ENCODE data around the gene PLCB1.
"Not testable (repeated sequence)": the region's sequence is repeated elsewhere in the genome, so short reads cannot be mapped to it uniquely, and the experiment has no call there.

The PLCB1 gene

GRCh38 chr20:8156235-8157079 is 24.4 kb downstream of the PLCB1 start:
- no peak for DNase-seq

- DNase-seq: not testable (repeated sequence)
Observed at GRCh38 chr20:8159217-8159616, 27.2 kb downstream of the PLCB1 start.

- DNase-seq: no peak
Observed at GRCh38 chr20:8161264-8162071, 29.4 kb downstream of the PLCB1 start.

- DNase-seq: no peak
Observed at GRCh38 chr20:8162610-8163009, 30.5 kb downstream of the PLCB1 start.

- DNase-seq: no peak
Observed at GRCh38 chr20:8163543-8163942, 31.5 kb downstream of the PLCB1 start.

- DNase-seq: no peak
Observed at GRCh38 chr20:8166730-8167129, 34.7 kb downstream of the PLCB1 start.

- no peak for DNase-seq
Observed at GRCh38 chr20:8168785-8169288, 36.8 kb downstream of the PLCB1 start.

- no peak for DNase-seq
Observed at GRCh38 chr20:8170921-8171320, 38.9 kb downstream of the PLCB1 start.

GRCh38 chr20:8172191-8172590 is 40.1 kb downstream of the PLCB1 start:
- no peak for DNase-seq

GRCh38 chr20:8175741-8176675 is 43.9 kb downstream of the PLCB1 start:
- DNase-seq: no peak

GRCh38 chr20:8183526-8183925 is 51.5 kb downstream of the PLCB1 start:
- DNase-seq: no peak

- DNase-seq: no peak
Observed at GRCh38 chr20:8187740-8188139, 55.7 kb downstream of the PLCB1 start.

- no peak for DNase-seq
Observed at GRCh38 chr20:8190043-8190880, 58.2 kb downstream of the PLCB1 start.

GRCh38 chr20:8194721-8195120 is 62.7 kb downstream of the PLCB1 start:
- DNase-seq: no peak

- DNase-seq: no peak
Observed at GRCh38 chr20:8196096-8196495, 64.0 kb downstream of the PLCB1 start.

- no peak for DNase-seq
Observed at GRCh38 chr20:8200220-8200619, 68.2 kb downstream of the PLCB1 start.

GRCh38 chr20:8203366-8203765 is 71.3 kb downstream of the PLCB1 start:
- no peak for DNase-seq

GRCh38 chr20:8205996-8206395 is 73.9 kb downstream of the PLCB1 start:
- DNase-seq: no peak

- DNase-seq: no peak
Observed at GRCh38 chr20:8208226-8208625, 76.2 kb downstream of the PLCB1 start.

- DNase-seq: no peak
Observed at GRCh38 chr20:8209061-8209460, 77.0 kb downstream of the PLCB1 start.

- DNase-seq: no peak
Observed at GRCh38 chr20:8210749-8211148, 78.7 kb downstream of the PLCB1 start.

GRCh38 chr20:8212286-8212685 is 80.2 kb downstream of the PLCB1 start:
- DNase-seq: no peak

Measured in GOT3 (cell line).